Measurements from ENCODE around the gene FBXL17.

GRCh38 chr5:108380531-108381349 is 1.2 kb downstream of the FBXL17 start:
- no peak for TF ChIP-seq ZBTB43 (CRISPR knock-in tag; IDR thresholded peaks at IDR 0.05)
- TF ChIP-seq ATF6 (CRISPR knock-in tag; IDR thresholded peaks at IDR 0.05), result no peak
- TF ChIP-seq CTCF (IDR thresholded peaks at IDR 0.05), result no peak
- TF ChIP-seq CBFB (CRISPR knock-in tag; IDR thresholded peaks at IDR 0.05; ENCODE audit: low read depth), result no peak

All from WTC11 (cell line).